HG03354 (cell line): ENCODE results near the gene LCE1F.

Source experiments
- ATAC-seq: cut with Tn5 transposase; IDR thresholded peaks from one replicate; pipeline ENCODE4 v1.9.1; 2021; ENCODE audit warnings: mild to moderate bottlenecking; ENCODE audit not compliant: unreplicated experiment, poor library complexity, severe bottlenecking

LCE1F gene, protein sequence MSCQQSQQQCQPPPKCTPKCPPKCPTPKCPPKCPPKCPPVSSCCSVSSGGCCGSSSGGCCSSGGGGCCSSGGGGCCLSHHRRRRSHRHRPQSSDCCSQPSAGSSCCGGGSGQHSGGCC

GRCh38 chr1:152774875-152775274, at the start of gene LCE1F:
Gene LCE1F (plus strand): TSS chr1:152775140. CDS start chr1:152776372, 1,232 bp downstream.
- ATAC-seq: no peak

GRCh38 chr1:152725261-152725660, 49.7 kb upstream of the LCE1F start:
- no peak for ATAC-seq

DNA sequence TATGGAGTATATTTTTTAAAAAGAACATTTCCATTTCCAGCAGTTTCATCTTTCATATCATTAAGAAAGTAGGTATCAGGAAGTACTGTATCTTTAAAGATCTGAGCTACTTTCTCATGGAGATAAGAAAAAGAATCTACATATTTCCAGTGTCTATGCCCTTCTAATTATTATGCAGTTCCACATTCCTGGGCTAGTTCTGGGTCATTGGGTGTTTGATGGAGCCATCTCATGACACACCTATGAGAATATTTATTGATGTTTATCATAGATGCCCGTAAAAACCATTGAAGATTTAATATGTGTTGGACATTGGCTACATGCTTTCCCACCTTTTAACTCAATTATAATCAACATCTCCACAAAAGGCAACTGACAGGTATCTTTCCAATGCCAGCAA, 46.0 kb upstream of the LCE1F start:
- no peak for ATAC-seq

DNA sequence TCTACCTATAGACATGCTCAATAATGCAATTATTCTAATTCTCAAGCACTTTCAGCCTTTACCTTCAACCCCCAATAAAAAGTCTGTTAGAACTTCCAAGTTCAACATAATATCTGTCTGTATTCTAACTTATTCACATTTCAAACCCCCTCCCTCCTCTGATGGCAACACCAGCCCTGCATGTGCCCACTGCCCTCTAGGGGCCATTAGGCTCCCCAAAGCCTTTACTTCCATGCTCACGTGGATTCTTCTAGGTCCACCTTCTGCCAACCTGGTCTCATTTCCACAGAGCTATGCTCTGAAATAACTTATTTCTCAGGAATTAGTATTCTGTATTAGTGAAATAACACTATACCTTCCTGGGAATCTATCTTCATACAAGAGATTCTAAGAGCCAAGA, 39.3 kb upstream of the LCE1F start:
- ATAC-seq: no peak

DNA sequence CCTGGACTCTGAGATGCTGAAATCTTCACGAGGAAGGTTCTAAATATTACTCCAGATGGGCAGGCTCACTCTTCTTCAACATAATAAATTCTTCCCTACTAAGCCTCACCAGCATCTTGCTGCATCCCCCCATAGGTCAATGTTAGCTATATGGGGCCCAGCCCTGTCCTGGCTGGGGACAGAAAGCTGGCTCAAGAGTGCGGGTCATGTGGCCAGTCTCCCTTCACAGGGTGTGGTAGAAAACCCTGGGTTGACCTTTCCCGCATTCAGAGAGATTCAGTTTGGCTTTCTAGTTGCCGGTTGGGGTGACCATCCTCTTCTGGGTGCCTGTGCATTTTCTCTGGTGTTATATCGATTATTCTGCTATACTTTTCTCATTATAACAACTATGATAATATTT, 36.9 kb upstream of the LCE1F start:
- ATAC-seq: no peak

GRCh38 chr1:152739841-152740240, 35.1 kb upstream of the LCE1F start:
- ATAC-seq: no peak

DNA sequence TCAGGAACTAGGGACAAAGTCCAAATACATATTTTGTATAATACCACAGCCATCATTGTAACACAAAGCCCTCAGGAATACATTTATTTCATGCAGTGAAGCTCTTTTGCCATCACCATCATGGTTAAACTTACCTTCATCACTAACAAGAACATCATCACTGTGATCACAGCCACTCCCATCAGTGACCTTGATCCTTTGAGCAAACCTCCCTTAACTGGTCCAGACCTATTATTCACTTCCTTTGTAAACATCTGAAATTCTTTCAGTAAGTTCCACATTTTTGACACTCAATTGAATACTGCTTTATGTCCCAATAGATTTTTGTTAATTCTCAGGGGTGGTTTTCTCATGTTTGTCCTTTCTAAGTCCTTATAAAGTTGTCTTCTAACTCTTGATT, 33.3 kb upstream of the LCE1F start:
- no peak for ATAC-seq

DNA sequence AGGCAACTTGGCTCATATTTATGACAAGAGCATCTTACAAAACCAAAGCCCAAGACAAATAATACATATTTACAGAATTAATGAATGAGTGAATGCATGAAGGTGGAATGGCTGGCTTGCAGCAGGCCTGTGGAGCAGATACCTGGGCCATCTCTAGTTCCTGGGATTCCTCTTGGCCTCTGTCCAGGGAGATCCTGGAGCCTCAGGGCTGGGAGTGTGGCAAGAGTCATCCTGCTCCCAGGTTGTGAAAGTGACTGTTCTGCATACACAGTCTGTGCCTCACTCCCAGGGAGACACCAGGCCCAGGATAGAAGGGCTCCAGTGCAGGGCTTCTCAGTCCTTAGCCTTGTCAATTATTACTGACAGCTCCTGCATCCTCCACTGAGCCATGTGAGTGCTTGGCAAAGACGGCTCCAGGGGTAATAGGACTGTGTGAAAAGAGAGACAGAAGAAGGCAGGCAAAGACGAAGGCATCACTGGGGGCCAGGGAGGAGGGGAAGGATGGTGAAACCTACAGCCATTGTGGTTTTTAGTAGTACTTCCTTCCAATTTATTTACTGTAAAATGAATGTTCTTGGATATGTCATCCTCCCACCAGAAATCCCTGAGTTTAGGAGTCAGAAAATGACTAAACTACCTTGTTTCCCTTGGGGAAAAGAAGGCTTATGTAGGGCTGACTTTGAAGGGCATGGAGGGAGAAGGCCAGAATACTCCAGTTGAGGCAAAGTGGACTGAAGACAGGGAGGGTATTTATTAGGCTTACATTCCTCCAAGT, 31.4 kb upstream of the LCE1F start:
- ATAC-seq: no peak

DNA sequence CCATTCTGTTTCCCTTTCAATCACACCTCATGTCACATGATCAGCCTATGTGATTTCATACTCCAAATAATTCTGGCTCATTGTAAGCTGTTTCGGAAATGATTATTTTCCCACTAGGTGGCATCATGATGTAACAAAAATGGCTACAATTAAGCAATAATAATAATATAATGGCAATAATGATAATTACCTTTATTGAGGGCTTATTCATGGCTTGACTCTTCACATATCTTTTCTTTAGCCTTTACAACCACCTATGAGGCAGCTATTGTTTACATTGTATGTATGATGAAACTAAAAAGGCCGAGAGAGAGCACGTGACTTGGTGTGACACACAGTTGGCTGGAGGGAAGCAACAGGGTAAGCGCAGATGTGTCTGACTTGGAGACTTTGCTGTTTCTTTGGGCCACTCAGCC, 29.6 kb upstream of the LCE1F start:
- no peak for ATAC-seq

DNA sequence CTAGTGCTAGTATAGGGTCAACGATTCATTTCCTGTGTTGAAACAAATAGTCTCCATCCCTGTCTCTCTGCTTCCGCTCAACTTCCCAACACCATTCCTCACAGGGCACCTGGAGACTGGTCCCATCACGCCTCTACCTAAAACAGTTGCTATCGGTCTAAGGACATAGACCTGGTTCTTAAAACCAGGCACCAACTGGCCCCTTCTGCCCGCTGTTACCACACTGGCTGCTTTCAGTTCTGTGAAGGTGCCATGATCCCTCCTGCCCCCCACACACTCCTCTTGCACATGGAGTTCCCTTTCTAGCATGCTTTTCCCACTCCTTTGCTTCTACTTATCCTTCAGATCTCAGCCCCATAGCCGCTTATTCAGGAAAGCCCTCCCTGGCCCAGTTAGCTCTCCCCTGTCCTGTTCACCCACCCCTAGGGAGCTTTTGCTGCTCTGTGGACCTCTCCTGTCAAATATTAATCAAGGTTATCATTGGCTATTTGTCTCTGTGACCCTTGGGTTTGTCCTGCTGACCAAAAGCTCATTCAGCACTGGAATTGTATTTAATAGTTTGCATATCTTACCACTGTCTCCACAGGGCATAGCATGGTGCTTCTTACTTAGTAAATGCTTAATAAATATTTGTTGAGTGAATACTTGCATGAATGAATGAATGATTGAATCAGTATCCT, 29.0 kb upstream of the LCE1F start:
- ATAC-seq: no peak

DNA sequence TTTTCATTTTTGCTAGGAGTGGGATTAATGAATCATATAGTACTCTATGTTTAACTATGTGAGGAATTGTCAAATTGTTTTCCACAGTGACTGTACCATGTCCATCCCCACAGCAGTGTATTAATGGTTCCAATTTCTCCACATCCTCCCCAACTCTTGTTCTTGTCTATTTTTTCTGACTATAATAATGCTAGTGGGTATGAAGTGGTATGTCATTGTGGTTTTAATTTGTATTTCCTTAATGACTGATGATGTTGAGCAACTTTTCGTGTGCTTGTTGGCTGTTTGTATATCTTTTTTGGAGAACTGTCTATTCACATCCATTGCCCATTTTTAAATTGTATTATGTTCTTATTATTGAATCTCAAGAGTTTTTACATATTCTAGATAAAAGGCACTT, 27.1 kb upstream of the LCE1F start:
- no peak for ATAC-seq

- ATAC-seq: no peak
Measured at GRCh38 chr1:152752225-152752624, 22.7 kb upstream of the LCE1F start.

- ATAC-seq: no peak
Measured at GRCh38 chr1:152753586-152753985, 21.4 kb upstream of the LCE1F start.

DNA sequence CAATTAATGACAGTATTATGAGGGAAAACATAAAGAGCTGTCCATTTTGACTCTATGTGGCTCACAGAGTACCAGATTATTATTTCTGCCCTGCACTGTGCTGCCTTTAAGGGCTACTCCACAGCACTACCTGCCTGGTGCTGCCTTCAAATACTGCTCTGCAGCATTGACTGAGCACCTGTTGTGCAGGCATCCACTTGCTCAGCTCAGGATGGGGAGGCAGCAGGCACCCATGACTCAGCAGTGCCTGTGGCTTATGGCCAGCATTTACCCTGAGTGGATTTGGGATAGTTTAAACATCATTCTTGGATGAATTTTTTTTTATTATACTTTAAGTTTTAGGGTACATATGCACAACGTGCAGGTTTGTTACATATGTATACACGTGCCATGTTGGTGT, 18.1 kb upstream of the LCE1F start:
- ATAC-seq: no peak

DNA sequence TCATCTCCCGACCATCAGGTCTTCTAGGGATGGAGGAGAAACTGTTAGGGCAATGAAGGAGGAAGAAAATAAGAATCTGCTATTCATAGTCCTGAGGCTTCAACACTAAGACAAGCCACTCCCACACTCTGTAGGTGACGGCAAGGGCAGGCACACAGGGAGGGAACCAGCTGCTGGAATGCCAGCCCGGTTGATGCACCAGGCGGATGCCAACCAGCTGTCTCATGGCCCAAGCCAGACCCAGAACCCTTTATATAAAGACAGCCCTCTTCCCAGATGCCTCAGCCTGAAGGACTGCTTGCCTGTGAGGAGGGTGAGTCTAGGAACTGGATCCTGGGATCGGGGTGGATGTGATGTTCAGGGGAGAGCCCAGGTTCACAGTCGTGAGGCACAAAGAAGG, 17.2 kb upstream of the LCE1F start, which contains the start of gene KPRP:
TSS of gene KPRP (plus strand) at position 279 of the 400 bp plus-strand sequence. CDS start 1,564 bp downstream, outside the sequence.
- ATAC-seq: no peak

DNA sequence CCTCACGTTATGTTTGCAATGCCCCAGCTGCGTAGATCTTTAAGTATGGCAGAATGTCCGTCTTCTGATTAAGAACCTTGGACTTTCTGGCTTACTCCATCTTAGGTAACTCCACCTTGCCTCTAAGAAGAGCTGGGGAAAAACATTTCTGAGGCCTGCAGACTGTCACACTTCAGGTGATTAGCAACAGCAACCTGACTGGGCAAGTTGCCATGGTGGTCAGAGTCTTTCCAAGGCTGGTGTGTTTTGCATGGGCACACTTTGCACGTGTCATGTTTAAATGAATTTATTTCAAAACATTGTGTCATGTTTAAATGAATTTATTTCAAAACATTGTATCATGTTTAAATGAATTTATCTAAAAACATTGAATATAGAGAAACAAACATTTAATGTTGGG, 16.3 kb upstream of the LCE1F start:
- no peak for ATAC-seq

DNA sequence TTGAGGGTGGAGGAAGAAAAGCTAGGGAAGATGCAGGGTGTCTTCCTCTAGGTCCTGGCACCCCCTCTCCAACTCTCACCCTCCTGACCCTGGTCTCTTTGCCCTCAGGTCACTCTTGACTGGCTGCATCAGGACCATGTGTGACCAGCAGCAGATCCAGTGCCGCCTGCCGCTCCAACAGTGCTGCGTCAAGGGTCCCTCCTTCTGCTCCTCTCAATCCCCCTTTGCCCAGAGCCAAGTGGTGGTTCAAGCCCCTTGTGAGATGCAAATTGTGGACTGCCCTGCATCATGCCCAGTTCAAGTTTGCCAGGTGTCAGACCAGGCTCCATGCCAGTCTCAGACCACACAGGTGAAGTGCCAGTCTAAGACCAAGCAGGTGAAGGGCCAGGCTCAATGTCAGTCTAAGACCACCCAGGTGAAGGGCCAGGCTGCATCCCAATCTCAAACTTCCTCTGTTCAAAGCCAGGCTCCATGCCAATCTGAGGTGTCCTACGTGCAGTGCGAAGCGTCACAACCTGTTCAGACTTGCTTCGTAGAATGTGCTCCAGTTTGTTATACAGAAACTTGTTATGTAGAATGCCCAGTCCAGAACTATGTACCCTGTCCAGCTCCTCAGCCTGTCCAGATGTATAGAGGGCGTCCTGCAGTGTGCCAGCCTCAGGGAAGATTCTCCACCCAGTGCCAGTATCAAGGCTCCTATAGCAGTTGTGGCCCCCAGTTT, 15.3 kb upstream of the LCE1F start:
- no peak for ATAC-seq

DNA sequence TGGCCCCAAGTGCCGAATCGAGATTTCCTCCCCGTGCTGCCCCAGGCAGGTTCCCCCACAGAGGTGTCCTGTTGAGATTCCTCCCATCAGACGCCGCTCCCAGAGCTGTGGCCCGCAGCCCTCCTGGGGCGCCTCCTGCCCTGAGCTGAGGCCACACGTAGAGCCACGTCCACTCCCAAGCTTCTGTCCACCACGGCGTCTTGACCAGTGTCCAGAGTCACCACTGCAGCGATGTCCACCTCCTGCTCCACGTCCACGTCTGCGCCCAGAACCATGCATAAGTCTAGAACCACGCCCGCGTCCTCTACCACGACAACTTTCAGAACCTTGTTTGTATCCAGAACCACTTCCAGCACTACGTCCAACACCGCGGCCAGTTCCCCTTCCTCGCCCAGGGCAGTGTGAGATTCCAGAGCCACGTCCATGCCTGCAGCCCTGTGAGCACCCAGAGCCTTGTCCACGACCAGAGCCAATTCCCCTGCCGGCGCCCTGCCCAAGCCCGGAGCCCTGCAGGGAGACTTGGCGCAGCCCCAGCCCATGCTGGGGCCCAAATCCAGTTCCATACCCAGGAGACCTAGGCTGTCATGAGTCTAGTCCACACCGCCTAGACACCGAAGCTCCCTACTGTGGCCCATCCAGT, 14.3 kb upstream of the LCE1F start:
- no peak for ATAC-seq

DNA sequence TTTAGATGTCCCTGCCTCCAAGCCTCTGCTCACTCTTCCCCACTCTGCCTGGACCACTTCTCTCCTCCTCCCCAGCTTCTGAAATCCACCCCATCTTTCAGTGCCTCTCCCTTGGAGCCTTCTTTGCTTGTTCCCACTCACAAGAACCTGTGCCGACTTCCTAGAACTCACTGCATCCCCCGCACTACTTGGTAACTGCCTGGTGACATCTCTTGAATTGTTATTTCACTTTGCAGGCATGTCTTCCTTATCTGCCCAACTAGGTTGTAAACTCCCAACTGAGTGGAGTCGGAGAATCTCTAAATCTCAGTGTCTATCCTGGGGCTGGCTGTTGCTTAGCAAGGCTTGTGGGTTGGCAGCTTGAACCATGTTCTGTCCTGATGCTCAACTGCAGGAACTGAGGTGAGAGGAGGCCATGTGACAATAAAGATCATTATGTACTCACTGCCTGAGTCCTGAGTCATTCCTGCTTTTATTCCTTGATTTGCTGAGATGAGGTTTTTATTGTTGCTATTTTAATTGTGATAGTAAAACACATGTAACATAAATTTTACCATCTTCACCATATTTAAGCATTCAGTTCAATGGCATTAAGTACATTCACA, 13.2 kb upstream of the LCE1F start:
- ATAC-seq: no peak
